Measurements from ENCODE around the gene TEX52. TPM values are rescaled to one million over a fixed set of nuclear protein-coding genes. Genes with fewer than 3 reads are reported as not detected.

Gene TEX52
- total and polyA plus RNA-seq, 2 of the 8 experiments (the other 6 are each of a cell fraction or from before 2014, with no cell fraction given) = not detected

DNA sequence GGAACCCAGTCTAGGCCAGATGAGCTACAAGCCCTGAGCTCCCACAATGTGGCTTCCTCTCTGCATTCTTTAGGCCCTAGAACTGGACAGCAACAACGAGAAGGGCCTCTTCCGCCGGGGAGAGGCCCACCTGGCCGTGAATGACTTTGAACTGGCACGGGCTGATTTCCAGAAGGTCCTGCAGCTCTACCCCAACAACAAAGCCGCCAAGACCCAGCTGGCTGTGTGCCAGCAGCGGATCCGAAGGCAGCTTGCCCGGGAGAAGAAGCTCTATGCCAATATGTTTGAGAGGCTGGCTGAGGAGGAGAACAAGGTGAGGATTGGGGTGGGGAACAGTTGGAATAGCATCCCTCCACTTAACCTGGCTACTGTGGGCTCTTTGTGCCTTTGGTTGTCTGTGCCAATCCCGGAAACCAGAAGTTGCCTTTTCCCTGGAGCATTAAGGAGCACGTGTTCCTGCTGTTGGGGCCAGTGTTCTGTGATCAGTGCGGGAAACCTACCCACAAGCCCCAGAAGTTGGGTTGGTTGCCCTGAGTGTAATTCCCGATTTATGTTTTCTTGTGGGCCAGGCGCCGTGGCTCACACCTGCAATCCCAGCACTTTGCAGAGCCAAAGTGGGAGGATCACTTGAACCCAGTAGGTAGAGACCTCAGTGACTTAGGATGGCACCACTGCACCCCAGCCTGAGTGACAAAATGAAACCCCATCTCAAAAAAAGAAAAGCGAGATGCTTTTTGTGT is 55.6 kb downstream of the TEX52 start (continued):
- TF ChIP-seq, protein P1, sequence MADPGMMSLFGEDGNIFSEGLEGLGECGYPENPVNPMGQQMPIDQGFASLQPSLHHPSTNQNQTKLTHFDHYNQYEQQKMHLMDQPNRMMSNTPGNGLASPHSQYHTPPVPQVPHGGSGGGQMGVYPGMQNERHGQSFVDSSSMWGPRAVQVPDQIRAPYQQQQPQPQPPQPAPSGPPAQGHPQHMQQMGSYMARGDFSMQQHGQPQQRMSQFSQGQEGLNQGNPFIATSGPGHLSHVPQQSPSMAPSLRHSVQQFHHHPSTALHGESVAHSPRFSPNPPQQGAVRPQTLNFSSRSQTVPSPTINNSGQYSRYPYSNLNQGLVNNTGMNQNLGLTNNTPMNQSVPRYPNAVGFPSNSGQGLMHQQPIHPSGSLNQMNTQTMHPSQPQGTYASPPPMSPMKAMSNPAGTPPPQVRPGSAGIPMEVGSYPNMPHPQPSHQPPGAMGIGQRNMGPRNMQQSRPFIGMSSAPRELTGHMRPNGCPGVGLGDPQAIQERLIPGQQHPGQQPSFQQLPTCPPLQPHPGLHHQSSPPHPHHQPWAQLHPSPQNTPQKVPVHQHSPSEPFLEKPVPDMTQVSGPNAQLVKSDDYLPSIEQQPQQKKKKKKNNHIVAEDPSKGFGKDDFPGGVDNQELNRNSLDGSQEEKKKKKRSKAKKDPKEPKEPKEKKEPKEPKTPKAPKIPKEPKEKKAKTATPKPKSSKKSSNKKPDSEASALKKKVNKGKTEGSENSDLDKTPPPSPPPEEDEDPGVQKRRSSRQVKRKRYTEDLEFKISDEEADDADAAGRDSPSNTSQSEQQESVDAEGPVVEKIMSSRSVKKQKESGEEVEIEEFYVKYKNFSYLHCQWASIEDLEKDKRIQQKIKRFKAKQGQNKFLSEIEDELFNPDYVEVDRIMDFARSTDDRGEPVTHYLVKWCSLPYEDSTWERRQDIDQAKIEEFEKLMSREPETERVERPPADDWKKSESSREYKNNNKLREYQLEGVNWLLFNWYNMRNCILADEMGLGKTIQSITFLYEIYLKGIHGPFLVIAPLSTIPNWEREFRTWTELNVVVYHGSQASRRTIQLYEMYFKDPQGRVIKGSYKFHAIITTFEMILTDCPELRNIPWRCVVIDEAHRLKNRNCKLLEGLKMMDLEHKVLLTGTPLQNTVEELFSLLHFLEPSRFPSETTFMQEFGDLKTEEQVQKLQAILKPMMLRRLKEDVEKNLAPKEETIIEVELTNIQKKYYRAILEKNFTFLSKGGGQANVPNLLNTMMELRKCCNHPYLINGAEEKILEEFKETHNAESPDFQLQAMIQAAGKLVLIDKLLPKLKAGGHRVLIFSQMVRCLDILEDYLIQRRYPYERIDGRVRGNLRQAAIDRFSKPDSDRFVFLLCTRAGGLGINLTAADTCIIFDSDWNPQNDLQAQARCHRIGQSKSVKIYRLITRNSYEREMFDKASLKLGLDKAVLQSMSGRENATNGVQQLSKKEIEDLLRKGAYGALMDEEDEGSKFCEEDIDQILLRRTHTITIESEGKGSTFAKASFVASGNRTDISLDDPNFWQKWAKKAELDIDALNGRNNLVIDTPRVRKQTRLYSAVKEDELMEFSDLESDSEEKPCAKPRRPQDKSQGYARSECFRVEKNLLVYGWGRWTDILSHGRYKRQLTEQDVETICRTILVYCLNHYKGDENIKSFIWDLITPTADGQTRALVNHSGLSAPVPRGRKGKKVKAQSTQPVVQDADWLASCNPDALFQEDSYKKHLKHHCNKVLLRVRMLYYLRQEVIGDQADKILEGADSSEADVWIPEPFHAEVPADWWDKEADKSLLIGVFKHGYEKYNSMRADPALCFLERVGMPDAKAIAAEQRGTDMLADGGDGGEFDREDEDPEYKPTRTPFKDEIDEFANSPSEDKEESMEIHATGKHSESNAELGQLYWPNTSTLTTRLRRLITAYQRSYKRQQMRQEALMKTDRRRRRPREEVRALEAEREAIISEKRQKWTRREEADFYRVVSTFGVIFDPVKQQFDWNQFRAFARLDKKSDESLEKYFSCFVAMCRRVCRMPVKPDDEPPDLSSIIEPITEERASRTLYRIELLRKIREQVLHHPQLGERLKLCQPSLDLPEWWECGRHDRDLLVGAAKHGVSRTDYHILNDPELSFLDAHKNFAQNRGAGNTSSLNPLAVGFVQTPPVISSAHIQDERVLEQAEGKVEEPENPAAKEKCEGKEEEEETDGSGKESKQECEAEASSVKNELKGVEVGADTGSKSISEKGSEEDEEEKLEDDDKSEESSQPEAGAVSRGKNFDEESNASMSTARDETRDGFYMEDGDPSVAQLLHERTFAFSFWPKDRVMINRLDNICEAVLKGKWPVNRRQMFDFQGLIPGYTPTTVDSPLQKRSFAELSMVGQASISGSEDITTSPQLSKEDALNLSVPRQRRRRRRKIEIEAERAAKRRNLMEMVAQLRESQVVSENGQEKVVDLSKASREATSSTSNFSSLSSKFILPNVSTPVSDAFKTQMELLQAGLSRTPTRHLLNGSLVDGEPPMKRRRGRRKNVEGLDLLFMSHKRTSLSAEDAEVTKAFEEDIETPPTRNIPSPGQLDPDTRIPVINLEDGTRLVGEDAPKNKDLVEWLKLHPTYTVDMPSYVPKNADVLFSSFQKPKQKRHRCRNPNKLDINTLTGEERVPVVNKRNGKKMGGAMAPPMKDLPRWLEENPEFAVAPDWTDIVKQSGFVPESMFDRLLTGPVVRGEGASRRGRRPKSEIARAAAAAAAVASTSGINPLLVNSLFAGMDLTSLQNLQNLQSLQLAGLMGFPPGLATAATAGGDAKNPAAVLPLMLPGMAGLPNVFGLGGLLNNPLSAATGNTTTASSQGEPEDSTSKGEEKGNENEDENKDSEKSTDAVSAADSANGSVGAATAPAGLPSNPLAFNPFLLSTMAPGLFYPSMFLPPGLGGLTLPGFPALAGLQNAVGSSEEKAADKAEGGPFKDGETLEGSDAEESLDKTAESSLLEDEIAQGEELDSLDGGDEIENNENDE (IDR thresholded peaks at IDR 0.05; ENCODE audit: insufficient replicate concordance, low read length) = no peak
- TF ChIP-seq NANOG (IDR thresholded peaks at IDR 0.05; ENCODE audit: insufficient read depth, low read depth, low read length, poor library complexity, severe bottlenecking) (no peak), TCF12 (IDR thresholded peaks at IDR 0.05; ENCODE audit: low read depth, low read length) (no peak), KDM5A (IDR thresholded peaks at IDR 0.05; ENCODE audit: low read length) (no peak), HDAC2 (IDR thresholded peaks at IDR 0.05; ENCODE audit: borderline replicate concordance in 1 of 2, low read depth in 2 of 2, low read length in 2 of 2) (no peak), CEBPB (IDR thresholded peaks at IDR 0.05; ENCODE audit: low read depth, low read length) (no peak), EZH2 (IDR thresholded peaks at IDR 0.05; ENCODE audit: low read depth, low read length, severe bottlenecking) (no peak)
